Suprapubic skin (tissue), 3 donors: ENCODE measurements around the gene SETD2.

ENCODE experiments used
- POLR2AphosphoS5 ChIP-seq, 3 donors: sonication (generic); formaldehyde crosslinking; IDR thresholded peaks; one replicate each; pipeline ENCODE4 v1.6.1; 2017; ENCODE audit warnings: antibody characterized with exemption in 3 of 3
- TF ChIP-seq, protein P1 (sequence below), 2 donors: fragments of 200-600 bp in 1 of 2; fragments of 450-650 bp in 1 of 2; sonication (generic) in 1 of 2; IDR thresholded peaks; one replicate each; pipeline ENCODE4 v1.5.1; 2016 to 2019; ENCODE audit warnings: antibody characterized with exemption in 2 of 2, mild to moderate bottlenecking in 1 of 2, moderate library complexity in 1 of 2

DNA sequence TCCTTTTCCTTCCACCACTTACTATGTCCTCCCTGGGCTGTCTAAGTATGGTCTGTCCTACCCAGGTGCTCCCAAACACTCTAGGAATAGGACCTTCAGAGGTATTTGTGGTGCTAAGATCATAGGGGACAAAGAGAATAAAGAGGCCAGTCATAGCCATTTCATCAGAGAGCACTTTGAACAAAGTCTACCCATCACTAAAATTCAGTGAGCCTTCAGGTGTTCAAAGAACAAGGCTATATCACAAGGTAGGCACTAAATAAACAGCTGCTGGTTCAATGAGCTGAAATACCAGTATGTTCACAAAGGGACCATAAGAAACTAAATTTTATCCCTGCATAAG is 145.7 kb downstream of the SETD2 start:
- TF ChIP-seq, protein P1, sequence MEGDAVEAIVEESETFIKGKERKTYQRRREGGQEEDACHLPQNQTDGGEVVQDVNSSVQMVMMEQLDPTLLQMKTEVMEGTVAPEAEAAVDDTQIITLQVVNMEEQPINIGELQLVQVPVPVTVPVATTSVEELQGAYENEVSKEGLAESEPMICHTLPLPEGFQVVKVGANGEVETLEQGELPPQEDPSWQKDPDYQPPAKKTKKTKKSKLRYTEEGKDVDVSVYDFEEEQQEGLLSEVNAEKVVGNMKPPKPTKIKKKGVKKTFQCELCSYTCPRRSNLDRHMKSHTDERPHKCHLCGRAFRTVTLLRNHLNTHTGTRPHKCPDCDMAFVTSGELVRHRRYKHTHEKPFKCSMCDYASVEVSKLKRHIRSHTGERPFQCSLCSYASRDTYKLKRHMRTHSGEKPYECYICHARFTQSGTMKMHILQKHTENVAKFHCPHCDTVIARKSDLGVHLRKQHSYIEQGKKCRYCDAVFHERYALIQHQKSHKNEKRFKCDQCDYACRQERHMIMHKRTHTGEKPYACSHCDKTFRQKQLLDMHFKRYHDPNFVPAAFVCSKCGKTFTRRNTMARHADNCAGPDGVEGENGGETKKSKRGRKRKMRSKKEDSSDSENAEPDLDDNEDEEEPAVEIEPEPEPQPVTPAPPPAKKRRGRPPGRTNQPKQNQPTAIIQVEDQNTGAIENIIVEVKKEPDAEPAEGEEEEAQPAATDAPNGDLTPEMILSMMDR (IDR thresholded peaks at IDR 0.05) = no peak
- TF ChIP-seq POLR2AphosphoS5 (IDR thresholded peaks at IDR 0.05) = no peak
